H9 (cell line): ENCODE measurements around the gene UST. TPM values are rescaled to one million over a fixed set of nuclear protein-coding genes. Genes with fewer than 3 reads are reported as not detected.

ENCODE experiments used
- DNase-seq: peaks from one replicate; pipeline ENCODE4 v3.0.0-alpha.2; 2017
- H2AFZ ChIP-seq: one replicate; pipeline ENCODE4 v1.6.1; 2013; ENCODE audit warnings: mild to moderate bottlenecking, low read length, control low read depth, moderate library complexity
- H2AK5ac ChIP-seq: 2 replicates; pipeline ENCODE4 v1.6.1; 2013; ENCODE audit warnings: low read length, control low read depth, mixed read lengths; ENCODE audit not compliant: insufficient read length
- H2BK120ac ChIP-seq: one replicate; pipeline ENCODE4 v1.6.1; 2013; ENCODE audit warnings: low read depth, mild to moderate bottlenecking, low read length, control low read depth, inconsistent platforms; ENCODE audit not compliant: poor library complexity, severe bottlenecking
- H2BK12ac ChIP-seq: 2 replicates; pipeline ENCODE4 v1.6.1; 2013; ENCODE audit warnings: low read length, control low read depth, mixed read lengths, low read depth; ENCODE audit not compliant: insufficient read length
- H2BK15ac ChIP-seq: 2 replicates; pipeline ENCODE4 v1.6.1; 2013; ENCODE audit warnings: low read depth, low read length, control low read depth
- H2BK20ac ChIP-seq: one replicate; pipeline ENCODE4 v1.6.1; 2013; ENCODE audit warnings: low read depth, mild to moderate bottlenecking, low read length, control low read depth, inconsistent platforms; ENCODE audit not compliant: poor library complexity, severe bottlenecking
- H2BK5ac ChIP-seq: 2 replicates; pipeline ENCODE4 v1.6.1; 2013; ENCODE audit warnings: low read length, control low read depth, mixed read lengths; ENCODE audit not compliant: insufficient read length
- H3K14ac ChIP-seq: 2 replicates; pipeline ENCODE4 v1.6.1; 2013; ENCODE audit warnings: low read length, control low read depth; ENCODE audit not compliant: insufficient read depth
- H3K18ac ChIP-seq: 2 replicates; pipeline ENCODE4 v1.6.1; 2013; ENCODE audit warnings: low read depth, mild to moderate bottlenecking, mixed read lengths, low read length, control low read depth; ENCODE audit not compliant: insufficient read length
- H3K23ac ChIP-seq: 2 replicates; pipeline ENCODE4 v1.6.1; 2013; ENCODE audit warnings: low read length, control low read depth, mixed read lengths, low read depth; ENCODE audit not compliant: insufficient read length
- H3K23me2 ChIP-seq: 2 replicates; pipeline ENCODE4 v1.6.1; 2013; ENCODE audit warnings: low read depth, mild to moderate bottlenecking, mixed read lengths, low read length, control low read depth; ENCODE audit not compliant: insufficient read length, poor library complexity, severe bottlenecking
- H3K27ac ChIP-seq: 2 replicates; pipeline ENCODE4 v1.5.1; 2013; ENCODE audit warnings: low read length, control low read depth, mixed read lengths, low read depth; ENCODE audit not compliant: insufficient read length
- H3K27me3 ChIP-seq: 2 replicates; pipeline ENCODE4 v1.6.1; 2013; ENCODE audit warnings: low read length, control low read depth, inconsistent platforms; ENCODE audit not compliant: insufficient read depth
- H3K4ac ChIP-seq: 2 replicates; pipeline ENCODE4 v1.6.1; 2013; ENCODE audit warnings: low read depth, mild to moderate bottlenecking, control low read depth, inconsistent platforms, low read length, moderate library complexity
- H3K4me1 ChIP-seq: 2 replicates; pipeline ENCODE4 v1.6.1; 2013; ENCODE audit warnings: low read length, control low read depth, inconsistent platforms; ENCODE audit not compliant: insufficient read depth
- H3K4me2 ChIP-seq: 2 replicates; pipeline ENCODE4 v1.6.1; 2013; ENCODE audit warnings: low read length, control low read depth, mixed read lengths; ENCODE audit not compliant: insufficient read length, insufficient read depth
- H3K56ac ChIP-seq: 2 replicates; pipeline ENCODE4 v1.6.1; 2013; ENCODE audit warnings: low read depth, mild to moderate bottlenecking, mixed read lengths, low read length, control low read depth; ENCODE audit not compliant: insufficient read length
- H3K79me1 ChIP-seq: 2 replicates; pipeline ENCODE4 v1.6.1; 2013; ENCODE audit warnings: low read depth, mild to moderate bottlenecking, moderate library complexity, low read length, control low read depth, inconsistent platforms; ENCODE audit not compliant: insufficient read depth, poor library complexity, severe bottlenecking
- H3K79me2 ChIP-seq: 2 replicates; pipeline ENCODE4 v1.6.1; 2013; ENCODE audit warnings: low read length, control low read depth, inconsistent platforms; ENCODE audit not compliant: insufficient read depth
- H3K9ac ChIP-seq: 2 replicates; pipeline ENCODE4 v1.6.1; 2013; ENCODE audit warnings: low read length, control low read depth, mixed read lengths; ENCODE audit not compliant: insufficient read length; ENCODE audit errors: extremely low read depth
- H3K9me3 ChIP-seq: one replicate; pipeline ENCODE4 v1.6.1; 2013; ENCODE audit warnings: low read depth, low read length, inconsistent platforms; ENCODE audit not compliant: control insufficient read depth
- H3T11ph ChIP-seq: one replicate; pipeline ENCODE4 v1.6.1; 2013; ENCODE audit warnings: mild to moderate bottlenecking, low read length, control low read depth, inconsistent platforms
- H4K20me1 ChIP-seq: one replicate; pipeline ENCODE4 v1.6.1; 2013; ENCODE audit not compliant: control insufficient read depth, insufficient read length, insufficient read depth
- H4K5ac ChIP-seq: 2 replicates; pipeline ENCODE4 v1.6.1; 2013; ENCODE audit warnings: low read depth, mild to moderate bottlenecking, mixed read lengths, low read length, control low read depth; ENCODE audit not compliant: insufficient read length
- H4K8ac ChIP-seq: replicated peaks from 2 replicates; pipeline ENCODE4 v1.6.1; 2013; ENCODE audit warnings: low read length, control low read depth, mixed read lengths, low read depth; ENCODE audit not compliant: insufficient read length
- H4K91ac ChIP-seq: 2 replicates; pipeline ENCODE4 v1.6.1; 2013; ENCODE audit warnings: low read depth, mild to moderate bottlenecking, moderate library complexity, mixed read lengths, low read length, control low read depth; ENCODE audit not compliant: insufficient read length
- H3K27ac Mint-ChIP-seq, 3 experiments: 2 replicates in 2 of 3; 3 replicates in 1 of 3; pipeline ENCODE4 v1.8.0; 2020 to 2021; ENCODE audit warnings: mixed read lengths in 3 of 3, mild to moderate bottlenecking in 1 of 3, moderate library complexity in 1 of 3
- H3K27me3 Mint-ChIP-seq: 2 replicates; pipeline ENCODE4 v1.8.0; 2021; ENCODE audit warnings: low read depth, mild to moderate bottlenecking, moderate library complexity, mixed read lengths
- H3K36me3 Mint-ChIP-seq, 3 experiments: 2 replicates in 2 of 3; 3 replicates in 1 of 3; pipeline ENCODE4 v1.8.0; 2020 to 2021; ENCODE audit warnings: low read depth in 3 of 3, mixed read lengths in 3 of 3; ENCODE audit not compliant: insufficient read depth in 1 of 3
- H3K4me1 Mint-ChIP-seq, 2 experiments: 2 replicates each; pipeline ENCODE4 v1.8.0; 2020; ENCODE audit warnings: mixed read lengths in 2 of 2
- H3K4me3 Mint-ChIP-seq, 2 experiments: 2 replicates in 1 of 2; 3 replicates in 1 of 2; pipeline ENCODE4 v1.8.0; 2020 to 2021; ENCODE audit warnings: mild to moderate bottlenecking in 2 of 2, mixed read lengths in 2 of 2, moderate library complexity in 1 of 2
- H3K9me3 Mint-ChIP-seq, 2 experiments: 2 replicates in 1 of 2; 3 replicates in 1 of 2; pipeline ENCODE4 v1.8.0; 2020; ENCODE audit warnings: mild to moderate bottlenecking in 2 of 2, mixed read lengths in 2 of 2, moderate library complexity in 1 of 2
- CTCF ChIP-seq: fragments of 200-600 bp; sonication (generic); conservative IDR thresholded peaks from 3 replicates; pipeline ENCODE4 v1.8.0; 2021; ENCODE audit warnings: antibody characterized with exemption, mild to moderate bottlenecking
- WGBS: extraction: QIAGEN DNeasy Blood & Tissue Kit; methylation state at CpG from one replicate; pipeline ENCODE4 v1.1.7; 2013; ENCODE audit warnings: missing lambda C conversion rate, low lambda C conversion rate, mixed read lengths; ENCODE audit not compliant: insufficient read length; ENCODE audit errors: extremely low coverage; 5-methylcytosine and 5-hydroxymethylcytosine counted together
- total RNA-seq: library from RNA; stranded (reverse); gene quantifications from 2 replicates; pipeline ENCODE4 v1.2.1, GENCODE V29; 2021

Gene UST
- total RNA-seq, 1 experiment from 2014 or later = 14.4 TPM

GRCh38 chr6:148775161-148775560 is 28.3 kb downstream of the UST start:
- WGBS = no CpG with 5 or more reads among the region's 6 CpGs
- H4K20me1 ChIP-seq = no peaks in the 10 kb centered on the region
- no peak overlapping the region for H3K56ac ChIP-seq

More at GRCh38 chr6:148775161-148775560, 28.3 kb downstream of the UST start:
- no peaks in the 10 kb centered on the region for H3K23me2 ChIP-seq
- no peak overlapping the region for H2BK5ac ChIP-seq
- no peak overlapping the region for H3K14ac ChIP-seq
- H3K9me3 ChIP-seq = no peaks in the 10 kb centered on the region
- no peak overlapping the region for H3K4me2 ChIP-seq
- H4K5ac ChIP-seq = no peak overlapping the region
- no peaks in the 10 kb centered on the region for H3K27me3 Mint-ChIP-seq
- H3K9me3 Mint-ChIP-seq = no peaks in the 10 kb centered on the region
- H3K79me1 ChIP-seq = peaks cover 18% of the 10 kb centered on the region
- H3K27ac ChIP-seq = no peak overlapping the region
- no peak overlapping the region for H3K4ac ChIP-seq
- no peak overlapping the region for H2BK20ac ChIP-seq
- no peak overlapping the region for H2BK12ac ChIP-seq
- peak overlapping the region in 2 of 3 experiments; percentile 8 to 38; a peak in 2 of 7 replicates for H3K27ac Mint-ChIP-seq
- H3K4me1 Mint-ChIP-seq = peaks cover 26 to 36% of the 10 kb centered on the region in 2 experiments
- H3K18ac ChIP-seq = no peak overlapping the region
- peaks cover 0 to 4% (median 2%) of the 10 kb centered on the region in 3 experiments; a peak in 3 of 7 replicates for H3K36me3 Mint-ChIP-seq
- no peak overlapping the region for H3T11ph ChIP-seq
- H3K27me3 ChIP-seq = no peaks in the 10 kb centered on the region
- H3K79me2 ChIP-seq = peaks cover 39% of the 10 kb centered on the region; the same call in 1 of the 2 replicates
- DNase-seq = no peak
- H3K23ac ChIP-seq = no peak overlapping the region
- peaks cover 4% of the 10 kb centered on the region; the same call in 1 of the 2 replicates for H3K4me1 ChIP-seq
- no peak overlapping the region for H4K8ac ChIP-seq
- H4K91ac ChIP-seq = no peak overlapping the region
- TF ChIP-seq CTCF = no peak
- H2BK15ac ChIP-seq = no peak overlapping the region
- H3K4me3 Mint-ChIP-seq = no peak overlapping the region
- H2AFZ ChIP-seq = no peak overlapping the region
- H2BK120ac ChIP-seq = no peak overlapping the region
- H3K9ac ChIP-seq = no peak overlapping the region
- no peak overlapping the region for H2AK5ac ChIP-seq
